GM18873 (cell line): ENCODE data around the gene ACE.

Experiments
- ATAC-seq: cut with Tn5 transposase; IDR thresholded peaks from one replicate; pipeline ENCODE4 v1.9.1; 2021; ENCODE audit warnings: mild to moderate bottlenecking, moderate library complexity, moderate number of reproducible peaks; ENCODE audit not compliant: unreplicated experiment, low FRiP score

Gene ACE

DNA sequence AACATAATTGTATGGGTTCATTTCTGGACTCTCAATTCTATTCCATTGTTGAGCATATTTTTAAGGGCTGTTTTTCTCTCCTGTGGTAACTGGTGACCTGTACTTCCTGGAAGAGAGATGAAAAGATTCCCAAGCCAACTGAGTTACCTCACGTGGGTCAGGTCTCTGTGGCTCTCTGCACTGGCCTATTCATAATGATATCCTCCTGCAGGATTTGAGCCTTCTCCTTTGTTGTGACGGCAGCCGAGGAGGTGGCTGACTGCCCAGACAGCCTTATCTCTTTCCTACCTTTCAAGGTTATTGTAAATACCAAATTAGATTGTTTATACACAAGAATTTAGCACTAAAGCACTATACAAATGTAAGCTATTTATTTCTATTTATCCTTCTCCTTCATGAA is 2.7 kb upstream of the ACE start:
- ATAC-seq: no peak

- ATAC-seq: no peak
Measured at GRCh38 chr17:63474586-63475460, 2.0 kb upstream of the ACE start.

GRCh38 chr17:63475491-63476412 is 1.1 kb upstream of the ACE start:
- ATAC-seq: no peak

DNA sequence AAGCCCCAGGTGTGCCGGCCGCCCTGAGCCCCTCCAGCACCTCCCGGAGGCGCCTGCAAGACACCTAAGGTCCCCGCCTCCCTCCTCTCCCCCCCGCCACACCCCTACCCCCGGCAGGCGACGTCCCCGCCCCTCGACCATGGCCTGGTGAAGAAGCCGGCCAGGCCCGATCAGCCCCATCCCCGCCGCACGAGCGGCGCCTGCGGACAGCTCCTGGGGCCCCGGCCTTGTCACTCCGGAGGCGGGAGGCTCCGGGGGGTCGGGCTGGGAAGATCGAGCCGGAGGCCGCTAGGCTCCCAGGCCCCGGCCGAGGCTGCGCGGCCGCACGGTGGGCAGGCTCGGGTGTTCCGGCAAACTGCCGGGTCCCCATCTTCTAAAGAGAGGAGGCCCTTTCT is 405 bp upstream of the ACE start:
- no peak for ATAC-seq

GRCh38 chr17:63477480-63478440 is 899 bp downstream of the ACE start:
- no peak for ATAC-seq

- no peak for ATAC-seq
Measured at GRCh38 chr17:63478814-63479494, 2.1 kb downstream of the ACE start.

DNA sequence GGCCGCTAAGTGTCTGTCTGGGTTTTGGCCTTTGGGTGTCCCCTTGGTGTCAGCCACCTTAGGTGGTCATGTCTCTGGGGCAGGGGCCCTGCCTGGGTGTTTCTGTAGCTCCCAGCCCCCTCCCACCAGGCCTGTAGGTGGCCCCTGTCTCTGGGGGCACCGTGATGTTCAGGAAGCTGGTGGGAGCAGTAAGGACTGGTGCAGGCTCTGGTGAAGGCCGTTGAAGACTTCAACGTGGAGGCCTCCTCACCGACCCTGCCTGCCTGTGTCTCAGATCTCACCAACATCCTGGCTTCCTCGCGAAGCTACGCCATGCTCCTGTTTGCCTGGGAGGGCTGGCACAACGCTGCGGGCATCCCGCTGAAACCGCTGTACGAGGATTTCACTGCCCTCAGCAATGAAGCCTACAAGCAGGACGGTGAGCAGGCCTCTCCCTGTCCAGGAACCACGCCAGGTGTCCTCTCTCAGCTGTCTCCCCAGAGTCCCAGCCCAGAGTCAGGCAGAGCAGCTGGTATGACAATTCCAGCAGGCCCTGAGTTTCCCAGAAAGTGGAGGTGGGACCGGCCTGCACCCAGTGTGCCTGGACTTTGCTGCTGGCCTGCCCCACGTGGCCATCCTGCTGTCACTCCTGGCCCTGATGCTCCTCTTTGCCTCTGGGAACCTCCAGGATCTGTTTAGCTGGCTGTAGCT is 2.8 kb downstream of the ACE start:
- no peak for ATAC-seq

DNA sequence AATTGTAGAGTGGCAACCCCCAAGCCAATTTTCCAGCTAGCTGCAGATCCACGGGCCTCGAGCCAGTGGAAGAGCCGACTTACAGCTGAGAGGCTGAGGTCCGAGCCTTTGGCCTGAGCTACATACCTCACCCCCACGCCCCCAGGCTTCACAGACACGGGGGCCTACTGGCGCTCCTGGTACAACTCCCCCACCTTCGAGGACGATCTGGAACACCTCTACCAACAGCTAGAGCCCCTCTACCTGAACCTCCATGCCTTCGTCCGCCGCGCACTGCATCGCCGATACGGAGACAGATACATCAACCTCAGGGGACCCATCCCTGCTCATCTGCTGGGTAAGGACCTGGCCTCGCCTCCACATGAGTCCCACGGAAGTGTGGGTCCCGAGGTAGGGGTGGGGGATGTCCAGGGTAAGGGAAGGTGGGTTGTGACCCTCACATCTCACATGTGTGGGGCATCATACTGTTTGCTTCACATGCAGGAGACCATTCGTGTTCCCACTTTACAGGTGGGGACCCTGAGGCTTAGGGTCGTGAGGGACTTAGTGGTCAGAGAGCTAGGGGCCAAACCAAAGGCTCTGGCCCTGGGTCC is 3.4 kb downstream of the ACE start:
- no peak for ATAC-seq

DNA sequence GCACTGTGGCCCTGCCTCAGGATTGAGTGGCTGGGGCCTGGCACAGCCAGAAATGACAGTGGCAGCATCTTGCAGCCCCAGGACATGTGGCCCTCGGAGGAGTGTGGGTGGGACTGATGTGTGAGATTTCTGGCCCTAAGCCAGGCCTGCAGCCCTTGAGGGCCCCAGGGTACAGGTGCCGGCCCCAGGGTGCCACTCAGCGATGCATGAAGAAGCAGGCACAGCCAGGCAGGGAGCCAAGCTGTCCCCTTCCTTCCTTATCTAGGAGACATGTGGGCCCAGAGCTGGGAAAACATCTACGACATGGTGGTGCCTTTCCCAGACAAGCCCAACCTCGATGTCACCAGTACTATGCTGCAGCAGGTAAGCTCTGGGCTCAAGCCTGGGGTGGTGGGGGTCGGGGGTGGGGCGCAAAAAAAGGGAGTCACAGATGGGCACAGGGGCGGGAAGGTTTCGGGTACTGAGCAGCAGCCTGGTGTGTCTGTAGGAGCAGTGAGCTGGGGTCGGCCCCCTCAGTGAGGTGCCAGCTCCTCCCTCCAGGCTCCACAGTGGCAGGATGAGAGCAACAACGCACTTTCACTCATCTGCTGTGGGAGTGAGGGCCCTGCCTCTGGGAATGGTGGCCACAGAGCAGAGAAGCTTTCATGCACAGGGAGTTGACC is 4.1 kb downstream of the ACE start:
- no peak for ATAC-seq

DNA sequence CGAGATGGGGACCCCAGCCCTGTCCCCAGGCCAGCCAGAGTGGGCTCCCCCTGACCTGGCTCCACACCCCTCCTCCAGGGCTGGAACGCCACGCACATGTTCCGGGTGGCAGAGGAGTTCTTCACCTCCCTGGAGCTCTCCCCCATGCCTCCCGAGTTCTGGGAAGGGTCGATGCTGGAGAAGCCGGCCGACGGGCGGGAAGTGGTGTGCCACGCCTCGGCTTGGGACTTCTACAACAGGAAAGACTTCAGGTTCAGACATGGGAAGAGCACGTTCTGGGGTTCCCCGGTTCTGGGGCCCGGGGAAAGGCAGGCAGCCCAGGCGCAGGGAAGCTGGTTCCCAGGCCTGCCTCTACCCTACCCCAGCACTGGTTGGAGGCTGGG is 4.6 kb downstream of the ACE start:
- ATAC-seq: no peak

- ATAC-seq: no peak
Measured at GRCh38 chr17:63482509-63482908, 5.6 kb downstream of the ACE start.

DNA sequence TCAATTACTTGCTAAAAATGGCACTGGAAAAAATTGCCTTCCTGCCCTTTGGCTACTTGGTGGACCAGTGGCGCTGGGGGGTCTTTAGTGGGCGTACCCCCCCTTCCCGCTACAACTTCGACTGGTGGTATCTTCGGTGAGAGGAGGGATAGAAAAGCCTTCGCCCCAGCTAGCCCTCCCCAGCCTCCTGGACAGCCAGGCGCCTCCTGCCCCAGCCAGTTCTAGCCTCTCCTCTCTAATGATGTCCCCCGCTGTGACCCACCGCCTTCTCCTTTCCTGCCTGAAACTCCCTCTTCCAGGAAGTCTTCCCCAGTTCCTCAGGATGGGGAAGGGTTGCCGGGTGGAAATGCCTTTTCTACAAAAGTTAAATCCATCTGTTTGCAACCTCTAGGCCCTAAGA is 6.2 kb downstream of the ACE start:
- ATAC-seq: no peak

- ATAC-seq: no peak
Measured at GRCh38 chr17:63483655-63484575, 7.1 kb downstream of the ACE start.

GRCh38 chr17:63486317-63487013 is 9.6 kb downstream of the ACE start:
- ATAC-seq: no peak

DNA sequence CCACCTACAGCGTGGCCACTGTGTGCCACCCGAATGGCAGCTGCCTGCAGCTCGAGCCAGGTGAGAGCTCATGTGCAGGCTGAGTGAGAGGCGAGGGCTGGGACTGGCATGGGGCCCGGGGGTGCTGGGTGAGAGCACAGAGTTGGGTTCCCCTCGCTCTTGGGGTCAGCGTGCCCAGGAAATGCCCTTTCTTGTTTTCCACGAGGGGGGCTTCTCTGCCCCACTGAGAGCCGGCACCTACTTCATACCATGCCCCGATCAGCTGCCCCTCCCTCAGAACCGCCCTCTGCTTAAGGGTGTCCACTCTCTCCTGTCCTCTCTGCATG is 10.1 kb downstream of the ACE start:
- no peak for ATAC-seq

DNA sequence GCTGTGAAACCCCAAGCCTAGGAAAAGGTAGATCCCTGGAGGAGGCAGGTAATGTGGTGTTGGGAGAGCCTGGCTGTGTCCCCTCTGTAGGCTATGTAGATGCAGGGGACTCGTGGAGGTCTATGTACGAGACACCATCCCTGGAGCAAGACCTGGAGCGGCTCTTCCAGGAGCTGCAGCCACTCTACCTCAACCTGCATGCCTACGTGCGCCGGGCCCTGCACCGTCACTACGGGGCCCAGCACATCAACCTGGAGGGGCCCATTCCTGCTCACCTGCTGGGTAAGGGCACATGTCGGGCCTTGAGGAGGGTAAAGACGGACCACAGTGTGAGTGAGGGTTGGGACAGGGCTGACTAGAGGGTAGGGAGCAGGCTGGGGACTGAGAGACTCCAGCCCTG is 12.0 kb downstream of the ACE start:
- ATAC-seq: no peak

DNA sequence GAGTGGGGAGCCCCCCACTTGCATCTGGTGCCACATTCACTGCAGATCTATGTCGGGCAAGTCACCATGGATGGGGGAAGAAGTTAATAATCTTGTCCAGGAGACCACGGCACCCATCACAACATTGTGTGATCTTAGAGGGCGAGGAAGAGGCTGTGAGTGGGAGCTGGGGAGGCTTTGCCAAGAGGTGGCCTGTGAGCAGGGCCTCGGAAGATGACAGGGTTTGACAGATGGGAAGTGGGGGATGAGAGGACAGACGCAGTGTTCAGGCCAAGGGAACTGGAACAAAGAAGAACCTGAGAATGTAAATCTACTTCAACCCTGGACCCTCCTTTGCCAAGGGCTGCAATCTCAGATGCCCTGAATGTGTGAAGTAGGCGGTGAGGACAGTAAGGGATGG is 12.4 kb downstream of the ACE start:
- ATAC-seq: no peak
